GM21529 (cell line): ENCODE results near the gene AK1.

Experiments used
- ATAC-seq: cut with Tn5 transposase; IDR thresholded peaks from one replicate; pipeline ENCODE4 v1.9.1; 2021; ENCODE audit not compliant: unreplicated experiment

AK1 gene

DNA sequence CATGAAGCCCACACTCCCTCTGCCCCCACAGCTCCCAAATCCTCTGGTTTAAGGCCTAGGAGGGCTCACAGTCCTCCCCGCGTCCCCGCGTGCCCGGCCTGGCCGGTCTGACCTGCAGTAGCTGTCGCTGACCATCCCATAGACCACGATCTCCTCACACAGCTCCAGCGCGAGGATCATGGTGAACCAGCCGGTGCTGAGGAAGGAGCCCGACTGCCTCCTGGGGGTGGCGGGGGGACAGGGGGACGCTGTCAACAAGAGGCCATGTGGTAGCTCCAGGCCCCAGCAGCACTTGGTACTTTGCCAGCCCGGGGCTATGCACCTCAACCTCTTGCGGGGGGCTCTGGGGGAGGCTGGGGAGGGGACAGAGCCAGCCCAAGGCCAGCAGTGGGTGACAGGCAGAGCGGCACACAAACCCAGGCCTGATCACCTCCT lies 32.4 kb upstream of the AK1 start:
- no peak for ATAC-seq

DNA sequence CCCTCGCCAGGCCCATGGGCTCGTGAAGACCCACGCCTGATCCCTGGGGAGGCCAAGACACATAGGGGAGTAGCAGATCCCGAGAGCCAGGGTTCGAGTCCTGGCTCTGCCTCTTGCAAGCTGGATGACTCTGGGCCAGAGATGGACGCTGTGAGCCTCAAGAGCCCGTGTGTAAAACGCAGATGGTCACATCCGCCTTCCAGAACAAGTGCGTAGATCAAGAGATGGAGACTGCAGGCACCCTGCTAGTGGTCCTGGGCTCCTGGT lies 31.1 kb upstream of the AK1 start:
- ATAC-seq: no peak

DNA sequence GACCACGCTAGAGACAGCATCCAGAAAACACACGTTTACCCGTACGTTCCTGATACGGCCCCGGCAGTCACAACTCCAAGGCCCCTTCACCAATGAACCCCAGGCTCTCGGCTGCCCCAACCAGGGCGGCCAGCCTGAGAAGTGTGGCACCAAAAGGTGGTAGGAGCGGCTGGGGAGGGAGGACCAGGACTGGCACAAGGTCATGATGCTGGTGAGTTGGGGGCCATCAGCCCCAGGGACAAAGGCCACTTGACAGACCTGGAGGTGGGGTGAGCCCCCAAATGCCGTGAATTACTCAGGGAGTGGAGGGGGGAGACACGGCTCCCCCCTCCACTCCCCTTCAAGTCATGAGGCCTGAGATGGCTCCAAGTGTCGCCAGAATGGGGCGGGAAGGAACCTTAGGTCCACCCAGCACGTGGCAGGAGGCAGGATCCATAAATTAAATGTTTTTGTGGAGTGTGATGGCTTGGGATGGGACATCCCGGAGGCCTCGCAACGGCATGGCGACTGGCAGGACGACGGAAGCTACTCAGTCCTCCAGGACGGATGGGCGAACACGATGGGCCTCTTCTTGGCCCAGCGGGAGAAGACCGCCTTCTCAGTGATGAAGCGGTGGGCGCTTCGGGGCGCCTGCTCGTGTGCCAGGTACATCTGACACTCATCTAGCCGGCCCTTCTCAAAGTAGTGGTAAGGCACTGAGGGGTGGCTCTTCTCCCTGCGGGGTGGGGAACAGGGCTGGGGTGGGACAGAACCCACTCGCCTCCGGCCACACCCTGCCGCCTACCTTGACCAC lies 30.6 kb upstream of the AK1 start:
- no peak for ATAC-seq

DNA sequence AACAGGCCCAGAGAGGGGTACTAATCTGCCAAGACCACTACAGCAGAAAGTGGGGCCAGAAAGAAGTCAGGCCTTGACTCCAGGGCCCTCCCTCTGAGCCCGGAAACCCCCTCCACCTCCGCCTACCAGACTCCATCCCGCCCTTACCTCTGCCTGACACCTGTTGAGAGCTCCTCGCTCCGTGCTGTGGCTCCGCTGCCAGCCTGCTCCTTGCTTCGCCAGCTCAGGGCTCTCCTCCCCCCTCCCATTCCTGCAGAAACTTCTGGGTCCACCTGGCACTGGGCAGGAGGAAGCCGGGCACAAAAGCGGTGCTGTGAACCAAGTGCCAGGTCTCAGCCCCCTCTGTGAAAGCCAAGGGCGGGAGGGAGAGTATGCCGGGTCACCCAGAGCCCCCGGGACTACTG lies 28.3 kb upstream of the AK1 start:
- ATAC-seq: peak; percentile 28

DNA sequence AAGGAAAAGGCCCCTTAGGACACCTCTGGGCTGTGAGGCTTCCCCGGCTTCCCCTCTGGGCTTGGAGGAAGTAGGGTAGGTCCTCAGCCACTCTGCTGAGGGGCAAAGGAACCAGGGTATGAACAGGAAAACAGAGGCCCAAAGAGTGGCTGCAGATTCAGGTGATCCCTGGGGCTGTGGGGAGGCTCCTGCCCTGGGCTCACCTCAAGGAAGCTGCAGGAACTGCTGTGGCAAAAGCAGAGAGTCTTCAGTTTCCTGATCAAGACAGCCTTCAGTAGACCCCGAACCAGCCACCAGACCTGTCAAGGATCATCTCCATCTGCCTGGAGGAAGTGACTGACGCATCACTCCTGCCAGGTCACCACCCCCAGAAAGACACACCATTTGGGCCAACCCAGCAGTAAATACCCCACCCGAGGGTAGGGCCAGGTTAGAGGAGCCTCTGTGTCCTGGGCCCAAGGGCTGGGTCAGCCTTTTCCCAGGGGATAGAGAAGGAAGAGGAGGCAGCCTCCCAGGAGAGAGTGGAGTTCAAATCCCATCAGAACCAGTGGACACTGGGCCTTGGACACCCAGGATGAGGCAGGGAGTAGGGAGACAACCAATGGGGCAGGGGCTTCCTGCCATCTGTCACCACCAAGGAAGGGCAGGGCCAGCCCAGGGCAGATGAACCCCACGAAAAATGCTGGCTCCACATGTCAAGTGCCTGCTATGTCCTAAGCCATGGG lies 27.7 kb upstream of the AK1 start:
- no peak for ATAC-seq

DNA sequence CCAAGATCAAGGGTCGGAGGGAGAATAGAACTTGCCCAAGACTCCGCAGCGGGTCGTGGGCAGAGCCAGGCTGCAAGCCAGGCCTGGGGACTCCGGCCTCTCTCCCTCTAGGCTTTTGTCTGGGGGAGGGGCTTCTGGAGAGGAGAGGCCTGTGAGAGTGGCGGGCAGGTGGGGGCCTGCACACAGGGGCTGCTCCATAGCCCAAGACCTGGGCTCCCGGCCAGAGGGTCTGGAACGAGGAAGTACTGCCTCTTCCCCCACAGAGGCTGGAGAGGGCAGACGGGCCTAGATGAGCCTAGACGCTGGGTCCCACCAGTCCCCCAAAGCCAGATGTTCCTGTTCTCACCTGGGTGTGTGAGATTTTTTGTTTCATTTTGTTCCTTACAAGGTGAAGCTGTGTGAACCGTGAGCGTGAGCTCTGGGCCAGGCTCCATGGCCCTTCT lies 27.1 kb upstream of the AK1 start:
- ATAC-seq: no peak

DNA sequence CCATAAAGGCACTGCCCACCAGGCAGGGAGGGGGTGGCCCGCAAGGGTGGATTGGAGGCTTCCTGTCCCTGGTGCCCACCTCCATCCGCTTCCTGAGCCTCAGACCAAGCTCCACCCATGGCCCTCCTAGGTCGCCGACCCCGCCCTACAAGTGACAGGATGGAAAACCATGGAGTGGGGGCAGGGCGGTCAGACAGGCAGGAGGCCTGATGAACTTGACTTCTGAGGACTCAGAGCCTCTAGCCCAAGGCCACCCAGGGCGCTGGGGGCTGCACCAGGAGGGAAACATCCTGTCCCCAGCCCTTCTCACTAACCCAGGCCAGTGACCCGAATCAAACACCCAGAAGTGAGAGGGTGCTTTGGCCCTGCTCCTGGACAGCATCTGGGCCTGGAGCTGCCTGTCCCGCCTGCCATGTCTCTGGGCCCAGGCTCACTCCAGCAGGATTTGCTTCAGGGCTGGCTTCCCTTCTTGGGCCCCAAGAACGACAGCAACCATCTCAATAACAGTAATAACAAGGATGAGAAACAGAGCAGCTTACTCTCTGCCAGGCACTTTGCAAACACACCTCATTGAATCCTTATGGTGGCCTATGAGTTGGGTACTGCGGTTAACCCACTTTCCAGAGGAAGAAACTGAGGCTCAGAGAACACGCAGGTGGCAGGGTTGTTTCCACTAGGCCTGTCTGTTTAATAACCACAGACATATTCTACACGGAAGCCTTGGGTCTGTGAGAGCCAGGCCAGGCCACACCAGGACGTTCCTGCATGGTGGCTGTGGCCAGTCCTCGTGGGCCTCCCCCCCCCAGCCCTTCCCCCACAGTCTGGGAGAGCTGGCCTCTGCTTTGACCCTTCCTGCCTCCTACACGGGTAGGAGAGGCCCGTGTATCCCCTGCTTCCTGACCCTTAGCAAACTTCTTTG lies 26.3 kb upstream of the AK1 start:
- ATAC-seq: peak; percentile 38

DNA sequence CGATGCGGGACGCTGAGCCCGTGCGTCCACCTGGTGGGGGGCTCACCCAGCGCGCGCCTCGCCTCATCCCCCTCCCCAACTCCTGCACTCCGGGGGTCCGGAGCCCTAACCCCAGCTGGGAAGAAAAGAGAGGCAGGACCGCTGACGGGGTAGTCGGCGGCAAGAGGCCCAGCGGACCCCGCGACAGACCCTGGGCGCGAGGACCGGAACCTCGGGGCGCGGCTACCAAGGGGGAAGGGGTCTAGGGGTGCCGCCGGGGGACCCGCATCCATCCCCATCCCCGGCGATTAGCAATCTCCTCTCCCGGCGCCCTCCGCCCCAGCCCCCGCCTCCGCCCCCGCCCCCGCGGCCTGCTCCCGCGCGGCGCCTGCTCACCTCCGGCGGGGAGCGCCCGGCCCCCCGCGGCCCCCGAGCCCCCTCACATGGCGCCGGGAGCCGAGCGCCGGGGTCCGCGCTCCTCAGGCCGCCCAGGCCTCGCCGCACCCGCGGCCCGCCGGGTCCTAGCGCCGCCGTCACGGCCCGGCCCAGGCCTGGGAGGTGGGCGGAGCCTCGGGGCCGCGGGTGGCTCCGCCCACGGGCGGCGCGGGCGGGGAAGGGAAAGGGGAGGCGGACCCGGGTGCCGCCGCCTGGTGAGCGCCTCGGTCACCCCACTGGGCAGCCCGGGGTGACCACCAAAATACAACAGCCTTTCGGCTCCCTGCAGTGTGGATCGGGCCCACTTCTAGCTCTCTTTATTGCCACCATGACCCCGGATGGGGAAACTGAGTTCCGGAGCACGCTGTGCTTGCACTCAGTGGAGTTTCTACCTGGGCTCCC lies 21.9 kb upstream of the AK1 start, which contains the start of gene ST6GALNAC6:
ST6GALNAC6 (minus strand) TSS at position 476 of the 816 bp plus-strand sequence. CDS start 1,622 bp downstream, outside the sequence.
- ATAC-seq: peak; percentile 55

DNA sequence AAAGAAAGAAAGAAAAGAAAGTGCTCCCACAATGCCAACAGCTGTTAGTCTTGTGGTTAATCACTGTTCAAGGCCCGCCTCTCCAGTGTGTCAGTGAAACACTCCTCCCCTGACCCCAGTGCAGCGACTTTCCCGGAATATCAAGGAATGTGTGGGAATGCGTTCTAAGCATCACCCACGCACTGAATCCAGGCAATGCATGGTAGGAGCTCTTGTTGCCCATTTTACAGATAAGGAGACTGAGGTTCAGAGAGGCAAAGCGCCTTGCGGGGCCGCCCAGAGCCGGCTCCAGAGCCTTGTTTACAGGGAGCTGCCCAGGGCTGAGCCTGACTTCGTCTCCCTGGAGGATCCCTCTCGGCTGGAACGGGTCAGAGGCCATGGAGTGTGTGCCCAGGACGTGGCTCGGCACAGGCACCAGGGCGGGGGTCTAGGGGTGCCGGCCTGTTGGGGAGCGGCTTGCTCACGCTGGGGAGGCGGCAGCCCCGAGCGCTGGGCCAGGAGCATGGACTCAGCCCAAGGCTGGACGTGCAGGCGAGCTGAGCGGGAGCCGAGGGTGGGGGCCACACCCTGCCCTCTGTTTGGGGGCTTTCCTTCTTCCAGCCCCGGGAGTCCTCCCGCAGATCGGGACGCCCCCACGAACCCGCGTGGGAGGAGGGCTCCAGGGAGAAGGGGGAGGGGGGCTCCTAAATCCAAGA lies 21.1 kb upstream of the AK1 start:
- peak; percentile 8 for ATAC-seq

DNA sequence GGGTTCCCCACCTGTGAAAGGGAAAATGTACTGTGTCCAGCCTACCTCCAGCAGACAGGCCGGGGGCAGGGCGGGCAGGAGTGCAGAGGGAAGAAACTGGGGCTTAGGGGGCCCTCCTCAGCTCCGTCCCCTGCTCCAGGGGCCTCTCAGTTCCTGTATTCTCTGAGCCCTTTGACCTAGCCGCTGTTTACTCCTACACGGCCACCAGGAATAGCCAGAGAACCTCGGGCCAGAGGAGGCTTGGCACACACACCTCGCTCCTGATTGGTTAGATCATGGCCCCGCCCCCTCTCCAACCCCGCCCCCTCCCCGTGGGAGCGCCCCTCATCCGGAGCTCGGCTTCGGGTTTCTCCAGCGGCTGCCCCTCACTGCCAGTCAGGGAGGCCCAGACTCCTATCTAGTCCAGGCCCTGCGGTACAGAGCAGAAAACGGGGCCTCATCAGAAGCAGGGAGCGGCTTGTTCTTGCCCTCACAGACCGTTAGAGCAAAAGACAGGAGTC lies 19.8 kb upstream of the AK1 start:
- ATAC-seq: no peak

DNA sequence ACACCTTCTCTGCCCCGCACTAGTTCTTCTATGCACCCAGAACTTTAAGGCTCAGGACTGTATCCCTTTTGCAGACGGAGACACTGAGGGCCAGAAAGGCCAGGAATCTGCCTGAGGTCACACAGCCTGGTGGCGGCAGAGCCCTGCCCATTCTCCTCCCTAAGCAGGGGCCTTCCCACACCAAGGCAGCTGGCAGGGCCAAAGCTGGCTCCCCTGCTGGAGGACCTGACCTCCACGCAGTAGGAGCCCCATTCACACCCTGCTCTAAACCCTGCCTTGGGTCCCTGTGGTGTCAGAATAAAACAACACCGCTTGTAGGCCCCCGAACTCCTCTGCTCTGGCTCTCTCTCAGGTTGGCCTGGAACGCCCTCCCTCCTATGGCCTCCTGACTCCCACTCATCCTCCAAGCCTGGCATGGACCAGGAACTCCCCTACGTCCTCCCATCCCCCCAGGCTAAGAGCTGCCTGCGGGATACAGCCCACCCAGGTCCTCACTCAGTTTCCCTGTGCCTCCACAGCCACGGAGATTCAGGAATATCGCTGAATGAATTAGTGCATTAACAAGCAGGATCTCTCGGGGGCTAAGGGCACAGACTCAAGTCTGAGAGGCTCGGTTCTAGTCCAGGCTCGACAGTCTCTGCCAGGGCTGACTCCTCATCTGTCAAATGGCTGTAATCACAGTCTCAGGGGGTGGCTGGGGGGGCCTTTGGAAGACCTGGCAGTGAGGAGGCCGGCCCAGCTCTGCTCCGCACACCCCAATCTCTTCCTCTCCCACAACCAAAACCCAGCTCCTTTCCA lies 19.1 kb upstream of the AK1 start:
- ATAC-seq: no peak

DNA sequence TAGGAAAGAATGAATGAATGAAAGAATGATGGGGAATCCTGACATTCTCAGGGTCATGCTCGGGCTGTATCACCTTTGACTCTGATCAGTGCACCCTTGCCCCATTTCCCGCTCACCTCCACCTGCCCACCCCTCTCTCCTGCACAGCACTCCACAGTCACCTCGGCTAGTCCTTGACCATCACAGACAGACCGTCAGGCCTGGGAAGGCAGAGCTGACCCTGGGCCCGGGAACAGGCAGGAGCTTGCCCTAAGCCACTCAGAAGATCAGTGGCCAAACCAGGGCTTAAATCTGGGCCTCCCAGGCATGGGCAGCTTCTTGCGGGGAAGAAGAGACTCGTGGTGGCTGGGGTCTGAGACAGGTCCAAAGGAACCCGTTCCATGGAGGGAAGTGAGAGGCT lies 18.3 kb upstream of the AK1 start:
- ATAC-seq: no peak

DNA sequence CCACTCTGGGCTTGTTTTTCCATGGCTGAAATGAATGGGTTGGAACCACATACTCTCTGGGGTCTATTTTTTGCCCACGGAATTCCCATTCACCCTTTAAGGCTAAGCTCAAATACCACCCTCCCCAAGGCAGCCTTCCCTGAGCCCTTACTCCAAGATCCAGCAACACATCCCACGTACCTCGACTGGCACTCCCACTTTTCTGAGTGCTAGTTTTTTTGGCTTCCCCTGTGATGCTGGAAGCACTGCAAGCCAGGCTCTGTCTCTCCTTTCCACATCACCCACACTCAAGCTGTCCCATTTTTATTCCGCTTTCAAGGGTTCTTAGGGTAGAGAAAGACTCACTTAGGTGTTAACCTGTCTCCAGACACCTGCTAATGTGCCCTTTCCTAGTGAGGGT lies 15.9 kb upstream of the AK1 start:
- ATAC-seq: no peak

DNA sequence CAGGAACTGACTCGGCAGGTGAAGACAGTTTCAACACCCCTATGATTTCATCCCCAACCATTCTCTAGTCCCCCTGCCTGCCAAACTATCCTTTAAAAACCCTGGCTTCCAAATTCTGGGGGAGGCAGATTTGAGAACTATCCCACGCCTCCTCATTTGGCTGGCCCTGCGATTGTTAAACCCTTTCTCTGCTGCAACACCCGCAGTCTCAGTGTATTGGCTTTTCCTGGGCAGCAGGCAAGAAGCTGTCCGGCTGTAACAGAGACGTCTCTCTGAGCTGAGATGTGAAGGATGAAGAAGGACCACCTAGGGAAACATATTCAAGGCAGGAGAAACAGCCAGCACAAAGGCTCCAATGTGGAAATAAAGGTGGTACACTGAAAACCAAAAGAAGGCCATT lies 15.4 kb upstream of the AK1 start:
- no peak for ATAC-seq

DNA sequence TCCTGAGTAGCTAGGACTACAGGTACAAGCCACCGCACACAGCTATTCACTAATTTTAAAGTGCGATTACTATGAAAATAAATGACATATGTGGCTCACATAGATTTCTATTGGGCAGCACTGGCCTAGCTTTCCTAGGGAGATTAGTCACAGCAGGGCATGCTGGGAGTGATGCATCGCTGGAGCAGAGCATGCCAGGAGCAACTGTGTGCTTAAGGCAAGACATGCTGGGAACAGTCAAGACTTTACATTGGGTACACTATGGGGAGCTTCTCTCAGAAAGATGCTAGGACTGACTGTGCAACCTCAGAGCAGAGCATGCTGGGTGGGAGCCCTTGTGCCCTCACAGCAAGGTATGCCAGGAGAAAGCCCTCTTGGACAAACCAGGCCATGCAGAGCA lies 12.6 kb upstream of the AK1 start:
- no peak for ATAC-seq

DNA sequence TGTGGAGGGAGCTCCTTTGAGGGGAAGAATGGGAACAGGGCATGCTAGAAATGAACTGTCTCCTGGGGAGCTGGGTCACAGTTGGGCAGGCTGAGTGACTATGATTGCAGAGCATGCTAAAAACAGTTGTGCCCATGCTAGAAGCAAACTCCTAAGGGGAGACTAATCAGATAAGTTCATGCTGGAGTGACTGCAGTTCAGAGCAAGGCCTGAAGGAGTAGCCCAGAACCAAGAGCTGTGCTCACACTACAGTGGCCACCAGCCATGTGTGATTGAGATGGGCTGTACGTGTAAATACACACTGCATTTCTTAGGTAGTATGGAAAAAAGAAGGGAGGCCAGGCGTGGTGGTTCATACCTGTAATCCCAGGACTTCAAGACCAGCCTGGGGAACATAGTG lies 10.3 kb upstream of the AK1 start:
- no peak for ATAC-seq

DNA sequence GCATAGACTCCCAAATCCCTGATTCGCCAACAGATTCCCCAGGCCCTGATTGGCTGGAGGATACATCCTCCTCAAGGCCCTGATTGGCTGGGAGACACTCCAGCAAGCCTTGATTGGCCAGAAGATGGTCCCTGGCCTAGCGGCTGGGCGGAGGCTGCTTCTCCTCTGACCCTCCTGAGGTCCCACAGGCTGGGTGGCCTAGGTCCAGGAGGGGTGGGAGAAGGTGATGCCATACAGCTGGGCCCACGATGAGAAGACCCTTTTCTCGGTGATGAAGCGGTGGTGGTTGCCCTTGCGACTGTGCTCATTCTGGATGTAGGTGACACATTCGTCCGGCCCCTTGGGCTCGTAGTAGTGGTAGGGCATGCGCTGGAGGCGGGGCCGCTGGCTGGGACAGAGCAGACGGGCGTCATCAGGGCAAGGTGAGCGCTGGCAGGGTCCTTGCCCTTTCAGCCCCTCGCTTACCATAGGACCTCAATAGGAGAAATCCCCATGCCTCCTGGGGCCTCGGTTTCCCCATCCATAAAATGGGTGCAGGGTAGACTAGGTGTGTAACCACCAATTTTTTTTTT lies 9.0 kb upstream of the AK1 start:
- ATAC-seq: no peak

DNA sequence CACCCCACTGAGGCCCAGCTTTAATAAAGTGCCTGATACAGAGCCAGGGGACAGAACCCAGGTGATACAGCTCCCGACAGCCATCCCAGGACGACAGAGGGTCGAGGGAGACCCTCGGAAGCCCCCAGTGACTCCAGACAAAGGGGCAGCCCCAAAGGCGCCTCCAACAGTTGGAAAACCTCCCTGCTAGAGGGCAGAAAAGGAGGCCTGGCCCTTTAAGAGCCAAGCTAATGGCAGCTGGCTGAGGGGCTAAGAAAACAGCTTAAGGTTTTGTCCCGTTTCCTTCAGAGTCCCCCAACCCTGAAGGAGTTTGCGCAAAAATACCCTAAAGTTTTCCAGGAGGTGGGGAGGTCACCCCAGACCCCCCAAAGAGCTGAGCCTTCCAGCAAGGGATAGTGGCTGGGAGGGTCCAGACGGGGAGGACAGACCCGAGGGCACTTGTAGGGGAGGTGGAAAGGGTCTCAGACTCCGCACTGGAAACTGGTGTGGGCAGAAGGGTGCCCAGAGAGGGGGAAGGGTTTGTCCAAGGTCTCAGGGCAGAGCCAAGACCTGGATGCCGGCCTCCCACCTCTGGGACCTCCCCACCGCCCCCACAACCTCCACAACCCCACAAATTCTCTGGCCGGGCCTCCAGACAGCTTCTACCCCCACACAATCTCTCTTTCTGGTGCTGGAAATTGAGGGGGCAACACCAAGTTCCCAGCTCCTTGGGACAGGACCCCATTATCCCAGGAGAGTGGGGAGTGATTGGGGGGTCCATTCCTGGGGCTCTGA lies 8.2 kb upstream of the AK1 start:
- ATAC-seq: no peak
